ENCODE measurements around the gene MAML3. TPM values are rescaled to one million over a fixed set of nuclear protein-coding genes. Genes with fewer than 3 reads are reported as not detected.

The MAML3 gene
- polyA plus RNA-seq, 1 donor, result 6.0 TPM

DNA sequence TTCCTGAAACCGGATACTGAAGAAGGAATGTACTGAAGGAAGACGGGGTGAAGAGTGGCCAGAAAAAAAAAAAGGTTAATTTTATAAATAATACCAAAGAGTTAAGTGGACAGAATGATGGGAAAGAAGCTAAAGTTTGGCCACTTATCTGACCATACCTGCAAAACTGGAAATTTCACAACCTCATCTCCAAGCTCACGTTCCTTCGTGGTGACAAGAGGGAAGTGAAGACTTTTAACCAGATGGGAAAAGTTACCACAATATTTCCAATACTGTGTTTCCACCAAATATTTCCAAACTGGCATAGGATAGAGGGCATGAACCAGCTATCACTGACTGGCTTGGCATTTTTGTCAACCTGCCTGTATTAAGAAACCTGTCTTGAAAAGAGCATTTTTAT lies 56.4 kb downstream of the MAML3 start:
- no peak for DNase-seq

DNA sequence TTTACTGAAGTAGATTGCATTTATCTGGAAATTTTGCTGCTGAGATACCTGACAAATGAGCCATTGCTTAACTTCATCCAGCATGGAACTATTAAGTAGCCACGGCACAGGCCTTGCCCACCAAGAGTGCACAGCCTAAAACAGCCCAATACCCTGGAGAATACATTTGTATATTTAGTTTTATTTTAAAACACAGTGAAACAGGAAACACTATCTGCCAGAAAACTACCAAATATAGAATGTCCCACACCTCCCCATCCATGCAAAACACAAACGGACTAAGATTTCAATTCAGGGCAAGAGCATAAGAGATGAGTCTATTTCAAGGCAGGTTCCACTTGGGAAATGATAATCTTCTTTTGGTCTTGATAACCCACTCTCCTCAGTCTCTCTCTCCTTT lies 57.1 kb downstream of the MAML3 start:
- no peak for DNase-seq

DNA sequence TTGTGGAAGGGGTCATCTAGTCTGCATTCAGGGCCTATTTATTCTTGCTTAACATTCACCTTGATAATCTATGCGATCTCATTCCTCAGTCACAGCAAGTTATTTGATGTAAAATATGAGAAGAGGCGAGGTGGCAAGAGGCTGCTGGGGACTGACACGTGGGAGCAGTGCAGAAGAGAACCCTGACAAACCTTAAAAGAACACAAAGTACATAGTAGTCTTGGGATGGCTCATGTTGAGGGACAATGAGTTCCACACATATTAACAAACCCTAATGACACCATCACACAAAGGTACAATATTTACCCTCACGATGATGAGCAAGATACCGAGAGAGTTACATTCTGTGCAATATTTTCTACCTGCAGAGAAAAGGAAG lies 57.5 kb downstream of the MAML3 start:
- DNase-seq, result no peak

DNA sequence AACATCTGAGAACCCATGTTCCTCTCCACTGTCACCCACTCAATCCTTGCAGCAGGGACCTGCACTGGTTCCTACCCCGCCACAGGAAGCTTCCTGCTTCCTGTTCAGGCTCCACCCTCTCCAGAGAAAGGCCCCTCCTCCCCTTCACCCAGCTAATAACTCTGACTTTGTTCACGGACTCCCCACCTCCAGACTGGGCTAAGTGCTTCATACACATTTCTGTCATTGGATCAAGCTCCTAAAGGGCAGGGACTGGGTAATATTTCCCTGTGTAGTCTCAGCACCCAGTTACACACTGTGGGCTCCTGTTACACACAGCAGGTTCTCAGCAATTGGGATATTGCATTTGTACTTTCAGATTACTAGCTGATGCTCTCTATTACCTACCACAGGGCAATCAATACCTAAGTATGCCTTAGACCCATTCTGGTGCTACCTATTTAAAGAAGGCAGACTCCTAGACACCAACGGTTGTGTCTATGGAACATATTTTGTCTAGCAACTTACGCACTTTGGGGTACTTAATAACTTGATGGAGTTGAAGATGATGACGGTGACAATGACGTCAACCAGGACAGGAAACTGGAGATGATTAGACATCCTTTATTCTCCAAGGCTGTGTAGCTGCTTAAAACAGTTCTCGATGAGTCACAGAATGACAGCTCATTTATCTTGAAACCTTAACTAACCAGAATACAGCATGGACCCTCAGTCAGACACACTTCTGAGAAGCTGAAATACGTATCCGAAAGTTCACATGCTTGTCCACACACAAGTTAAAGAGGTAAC lies 58.1 kb downstream of the MAML3 start:
- no peak for DNase-seq

DNA sequence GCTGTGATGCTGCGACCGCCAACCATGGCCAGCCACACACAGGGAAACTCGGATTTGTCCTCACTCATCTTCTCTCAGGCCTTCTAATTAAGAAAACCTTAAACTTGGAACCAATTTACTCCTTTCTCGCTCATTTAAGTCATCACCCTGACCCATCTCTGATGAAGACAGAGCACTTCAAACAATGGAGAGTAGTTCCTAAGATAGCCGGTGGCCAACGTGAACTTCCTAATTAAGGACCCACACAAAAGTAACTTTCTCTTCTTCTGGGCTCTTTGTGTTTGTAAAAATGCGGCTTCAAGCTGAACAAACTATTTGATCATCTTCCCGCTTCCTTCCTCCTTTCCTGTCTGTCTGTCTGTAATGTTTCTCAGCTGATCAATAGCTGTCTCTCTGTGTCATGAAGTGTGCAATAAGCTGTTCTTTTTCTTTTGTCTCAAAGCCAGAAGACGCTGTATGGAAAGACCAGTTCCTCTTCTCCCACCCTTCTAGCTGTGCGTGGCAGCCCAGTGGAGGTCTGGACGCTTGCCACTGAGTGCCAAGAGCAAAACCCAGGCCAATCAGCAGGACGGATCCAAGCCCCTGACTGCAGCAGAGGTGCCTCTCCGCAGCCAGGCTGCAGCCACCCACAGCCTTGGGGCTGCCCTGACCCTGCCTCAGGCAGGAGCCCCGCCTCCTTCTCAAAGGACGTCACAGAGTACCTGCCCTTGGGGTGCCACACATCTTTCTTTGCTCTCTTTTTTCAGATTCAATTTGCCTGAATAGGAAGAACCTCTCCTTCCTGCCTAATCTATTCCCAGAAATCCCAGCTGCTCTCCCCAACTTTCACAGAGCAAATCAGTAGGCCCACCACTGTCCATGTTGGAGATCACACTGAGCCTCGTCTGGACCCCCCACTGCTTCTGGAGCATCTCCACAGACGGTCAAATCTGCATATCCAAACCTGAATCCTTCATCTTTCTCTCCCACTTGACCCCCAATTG lies 59.3 kb downstream of the MAML3 start:
- DNase-seq, result no peak

DNA sequence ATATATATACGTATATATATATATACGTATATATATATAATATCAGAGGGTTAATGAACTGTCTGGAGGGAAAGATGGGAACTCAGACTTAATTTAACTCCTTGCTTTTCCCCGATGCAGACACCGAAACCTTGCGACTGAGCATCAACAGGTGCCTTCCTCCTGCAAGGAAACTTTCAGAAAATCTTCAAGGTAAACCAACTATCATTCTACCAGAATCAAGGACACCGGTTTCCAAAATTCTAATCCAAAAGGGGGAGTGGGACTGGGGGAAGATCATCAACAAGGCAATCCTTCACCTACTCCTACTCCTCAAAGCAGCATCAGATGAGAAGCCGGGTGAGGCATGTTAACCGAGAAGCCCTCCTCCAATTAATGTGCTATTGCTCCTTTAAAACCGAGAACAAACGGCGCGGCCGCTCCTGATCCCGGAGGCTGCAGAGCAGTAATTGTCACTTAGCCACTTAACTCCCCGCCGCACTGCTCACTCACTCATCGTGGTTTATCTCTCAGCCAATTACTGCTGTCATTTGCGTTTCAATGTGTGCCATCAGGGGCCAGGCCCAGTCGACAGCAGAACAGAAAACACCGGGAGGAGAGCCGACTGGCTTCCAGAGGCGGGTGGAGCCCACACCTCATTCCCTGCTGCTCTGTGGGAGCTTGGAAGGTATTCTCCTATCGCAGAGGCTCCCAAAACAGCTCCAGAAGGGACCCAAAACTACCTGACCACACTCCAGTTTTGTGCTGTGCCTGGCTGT lies 61.7 kb downstream of the MAML3 start:
- no peak for DNase-seq

DNA sequence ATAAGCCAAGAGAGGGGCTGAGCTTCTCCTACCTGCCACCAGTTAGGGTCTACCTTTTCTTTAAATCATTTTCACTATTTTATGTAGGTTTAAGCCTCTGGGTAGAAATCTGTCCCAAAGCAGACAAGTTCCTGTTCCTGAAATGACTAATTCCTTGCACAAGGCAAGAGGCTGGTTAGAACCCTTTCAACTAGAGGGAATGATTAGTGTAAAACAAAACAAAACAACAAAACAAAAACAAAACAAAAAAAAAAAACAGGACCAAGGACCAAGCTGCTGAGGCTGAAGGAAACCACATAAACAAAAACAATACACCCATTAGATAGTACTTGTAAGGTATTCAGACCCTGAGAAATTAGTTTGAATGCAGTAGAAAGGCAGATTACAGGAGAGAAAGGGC lies 62.7 kb downstream of the MAML3 start:
- DNase-seq, result no peak

DNA sequence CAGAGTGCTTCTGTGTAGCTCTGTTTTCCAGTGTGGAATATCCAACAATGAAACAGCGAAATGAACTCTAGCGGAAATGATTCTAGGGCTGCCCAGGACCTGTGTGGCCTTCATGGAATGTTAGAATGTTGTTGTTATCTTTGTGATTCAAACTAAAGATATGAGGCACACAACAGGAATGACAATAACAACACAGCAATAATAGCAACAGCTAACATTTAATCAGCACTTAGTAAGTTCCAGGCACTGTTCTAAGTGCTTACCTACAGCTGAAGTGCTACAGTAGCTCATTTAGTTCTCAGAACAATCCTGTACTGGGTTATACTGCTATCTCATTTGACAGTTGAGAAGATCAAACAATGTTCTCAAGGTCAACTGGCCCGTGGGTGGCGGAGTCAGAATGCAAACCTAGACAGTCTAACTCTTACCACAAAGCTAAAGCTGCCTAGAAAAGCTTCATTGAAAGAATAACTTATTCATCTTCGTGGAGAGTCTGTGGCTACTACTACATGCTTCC lies 63.7 kb downstream of the MAML3 start:
- DNase-seq, result no peak

DNA sequence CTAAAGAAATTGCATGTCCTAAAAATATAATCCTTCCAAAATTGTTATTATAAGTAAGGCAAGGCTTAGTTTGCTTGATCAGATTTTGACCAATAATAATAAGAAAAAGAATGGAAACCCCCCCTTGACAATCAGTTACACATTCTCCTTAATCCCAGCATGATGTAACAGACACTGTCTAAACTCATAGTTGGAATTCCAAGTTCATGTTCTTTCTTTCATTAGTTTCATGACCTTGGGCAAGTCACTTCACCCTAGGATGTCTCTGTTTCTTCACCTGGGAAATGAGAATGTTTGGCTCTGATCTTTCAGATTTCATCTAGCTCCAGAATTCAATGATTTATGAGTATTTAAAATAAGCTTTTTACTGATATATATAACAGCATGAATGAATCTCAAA lies 64.8 kb downstream of the MAML3 start:
- no peak for DNase-seq

DNA sequence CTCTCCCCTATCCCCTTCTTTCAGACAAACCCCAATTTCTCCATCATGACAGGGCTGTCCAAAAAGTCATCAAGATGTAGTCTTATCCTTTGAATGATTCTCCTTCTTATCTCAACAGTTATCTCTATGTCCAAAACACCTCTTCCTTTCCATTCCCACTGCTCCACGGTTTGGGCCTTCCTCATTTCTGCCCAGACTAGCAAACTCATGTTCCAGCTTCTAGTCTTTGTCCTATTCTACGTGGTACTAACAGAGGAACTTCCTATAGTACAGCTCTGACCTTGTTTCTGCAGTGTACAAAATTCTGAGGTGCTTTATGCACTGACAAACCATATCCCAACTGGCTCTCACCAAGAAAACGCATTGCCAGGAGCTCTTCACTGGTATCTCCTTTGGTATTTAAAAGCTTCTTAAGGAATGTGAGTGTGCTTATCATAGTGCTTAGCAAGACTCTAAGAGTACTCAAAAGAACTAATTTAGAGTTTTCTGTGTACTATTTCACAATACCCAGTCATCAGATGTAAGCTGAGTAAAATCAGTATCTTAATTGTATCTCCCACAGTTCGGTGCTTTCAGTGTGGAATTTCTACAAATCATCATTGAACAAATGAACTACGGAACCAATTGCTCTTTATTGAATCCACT lies 65.5 kb downstream of the MAML3 start:
- no peak for DNase-seq

DNA sequence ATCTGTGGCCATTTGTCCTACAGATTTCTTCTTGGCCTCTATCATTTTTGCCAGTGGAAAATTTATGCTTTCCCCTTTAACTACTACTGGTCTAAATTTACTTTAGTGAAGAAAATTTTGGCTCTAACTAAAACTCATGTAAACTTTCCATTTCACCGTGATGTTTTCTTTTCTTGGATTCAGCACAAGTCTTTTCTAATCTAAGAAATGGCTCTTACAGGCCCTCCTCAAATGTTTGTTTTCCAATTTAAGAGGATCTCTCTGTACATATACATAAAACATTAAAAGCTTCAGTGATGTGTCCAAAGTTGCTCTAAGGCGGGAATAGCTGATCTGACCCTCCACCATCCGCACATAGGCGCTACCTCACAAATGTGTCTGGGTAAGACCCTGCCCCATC lies 68.1 kb downstream of the MAML3 start:
- DNase-seq, result no peak

DNA sequence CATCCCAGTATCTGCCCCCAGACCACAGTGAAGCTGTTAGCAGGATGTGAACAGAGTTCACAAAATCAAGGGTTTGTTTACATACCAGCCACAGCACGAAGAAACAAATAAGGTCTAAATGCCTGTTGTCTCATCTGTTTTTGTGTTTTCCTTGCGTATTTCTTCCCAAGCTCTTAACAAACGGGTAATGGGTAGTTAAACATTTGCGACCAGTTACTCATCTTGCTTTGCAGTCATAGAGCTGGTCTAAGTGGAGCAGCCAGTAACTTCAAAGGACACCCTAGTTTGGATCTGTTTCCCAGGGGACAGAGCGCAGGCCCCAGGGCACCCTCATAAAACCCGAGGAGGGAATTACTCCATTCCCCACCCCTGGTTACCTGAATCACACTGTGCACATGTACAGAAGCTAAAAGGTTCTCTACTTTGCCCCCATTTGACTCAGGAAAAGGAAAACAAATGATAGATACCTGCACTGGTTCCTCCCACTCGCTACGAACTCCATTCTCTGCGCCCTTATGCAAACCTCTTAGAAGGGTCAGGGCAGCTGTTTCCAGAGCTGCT lies 68.8 kb downstream of the MAML3 start:
- DNase-seq, result no peak

DNA sequence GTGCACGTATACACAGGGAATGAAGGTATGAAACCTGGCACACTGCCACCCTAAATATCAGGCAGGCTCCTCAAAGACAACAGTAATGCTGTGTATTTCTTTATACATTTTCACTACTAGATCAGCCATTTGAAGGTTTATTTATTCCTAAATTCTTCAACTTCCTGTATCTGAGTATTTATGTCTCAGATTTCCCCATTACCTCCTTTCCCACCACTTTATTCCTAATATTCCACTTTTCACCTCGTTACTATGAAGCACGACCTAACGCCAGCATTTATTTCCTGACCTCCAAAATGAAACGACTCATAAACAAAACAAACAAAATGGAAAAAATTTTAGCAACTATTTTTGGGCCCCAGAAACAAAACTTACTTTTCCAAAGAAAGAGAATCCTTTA lies 69.6 kb downstream of the MAML3 start:
- no peak for DNase-seq

DNA sequence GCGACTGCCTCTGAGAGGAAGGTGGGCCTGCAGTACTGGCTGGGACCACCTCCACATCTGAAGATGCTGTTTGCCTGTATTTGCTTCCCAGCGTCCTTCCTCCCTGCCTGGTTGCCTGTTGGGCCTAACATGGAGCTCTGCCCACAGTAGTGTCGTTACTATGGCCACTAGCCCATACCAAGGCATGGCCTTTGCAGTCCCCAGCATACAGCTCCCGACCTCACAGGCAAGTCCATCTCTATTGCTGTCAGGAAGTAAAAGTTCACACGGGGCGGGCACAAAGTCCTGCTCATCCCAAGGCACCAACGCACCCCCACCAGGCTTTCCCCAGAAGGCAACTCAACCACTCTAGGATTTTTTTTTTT lies 71.6 kb downstream of the MAML3 start:
- DNase-seq, result no peak

DNA sequence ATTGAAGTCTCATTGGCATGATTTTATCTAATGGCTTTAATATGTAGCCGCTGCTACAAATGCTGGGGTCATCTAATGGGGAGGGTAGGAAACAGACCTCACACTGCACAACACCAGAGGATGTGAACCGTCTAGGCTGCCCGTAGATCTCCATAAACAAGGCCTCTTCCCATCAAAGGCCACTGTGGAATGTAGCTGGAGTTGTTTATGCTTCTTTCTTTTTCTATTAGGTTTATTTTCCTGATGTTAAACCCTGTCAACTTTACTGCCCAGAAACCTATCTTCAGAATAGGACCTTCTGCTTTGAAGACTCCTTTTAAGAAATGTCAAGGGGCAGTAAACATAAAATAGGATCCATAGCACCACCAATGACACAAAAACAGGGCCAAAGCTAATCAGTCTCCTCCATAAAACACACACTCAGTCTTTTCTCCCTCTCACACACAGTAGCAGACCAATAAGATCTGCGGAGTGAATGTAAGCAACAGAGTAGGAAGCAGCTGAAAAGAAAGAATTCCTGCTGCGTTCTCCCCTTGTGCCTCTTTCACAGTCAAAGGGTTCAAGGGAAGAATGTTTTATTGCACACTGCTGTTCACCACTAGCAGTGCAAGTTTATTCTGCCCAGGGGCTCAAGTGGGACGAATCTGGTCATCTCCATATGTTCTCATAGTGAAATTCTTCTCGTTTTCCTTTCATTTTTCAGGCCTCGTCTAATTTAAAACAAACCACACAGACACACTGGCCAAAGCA lies 72.2 kb downstream of the MAML3 start:
- DNase-seq, result no peak

DNA sequence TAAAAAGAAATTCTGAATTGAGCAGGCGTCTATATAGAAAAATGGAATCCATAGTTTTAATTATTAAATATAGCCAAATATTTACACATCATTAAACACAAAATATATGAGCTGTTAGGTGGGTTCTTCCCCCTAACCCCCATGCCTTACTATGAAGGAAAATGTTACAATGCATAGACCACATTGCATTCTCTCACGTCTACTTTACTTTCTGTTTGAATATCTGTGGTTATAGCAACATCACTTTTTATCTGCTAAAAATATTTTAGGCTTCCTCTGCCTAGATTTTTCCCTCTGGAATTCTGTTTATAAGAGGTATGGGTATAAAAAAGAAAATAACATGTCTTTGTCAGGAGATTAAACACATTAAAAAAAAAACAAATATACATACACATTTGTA lies 73.1 kb downstream of the MAML3 start:
- DNase-seq, result no peak

DNA sequence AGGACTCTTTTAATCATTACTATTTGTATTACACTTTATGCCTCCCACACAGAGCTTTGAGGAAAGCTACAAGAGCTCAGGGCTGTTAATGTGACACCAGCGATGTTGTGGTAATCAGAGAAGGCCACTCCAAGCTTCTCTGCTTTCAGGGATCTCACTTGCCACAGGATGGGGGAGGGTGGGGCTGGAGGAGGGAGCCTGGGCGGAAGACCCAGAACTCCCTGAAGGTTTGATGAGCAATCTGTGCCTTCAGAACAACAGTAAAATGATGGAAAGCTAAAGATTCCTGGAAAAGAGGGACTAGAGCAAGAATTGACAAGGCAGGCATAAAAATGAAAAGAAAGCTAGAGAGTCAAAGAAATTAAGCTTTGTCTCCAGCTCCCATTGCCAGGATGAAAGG lies 75.6 kb downstream of the MAML3 start:
- DNase-seq, result no peak

DNA sequence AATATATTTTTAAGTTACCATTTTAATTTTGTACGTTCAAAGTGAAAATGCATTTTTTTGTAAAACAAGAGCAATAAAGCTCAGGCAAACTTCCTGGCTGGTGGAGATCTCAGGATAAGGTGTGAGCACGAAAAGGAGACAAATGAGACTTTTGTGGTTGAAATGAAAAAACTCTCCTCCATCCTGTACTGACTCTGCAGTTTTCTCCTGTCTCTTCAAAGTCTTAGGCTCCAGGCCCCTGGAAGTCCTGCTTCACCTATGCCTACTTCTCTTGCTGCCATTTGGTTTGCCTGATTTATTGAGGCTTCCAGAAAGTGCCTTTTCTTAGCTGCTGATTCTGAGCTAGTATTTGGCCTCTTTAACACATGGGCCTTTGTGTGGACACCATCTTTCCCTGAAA lies 77.7 kb downstream of the MAML3 start:
- no peak for DNase-seq

DNA sequence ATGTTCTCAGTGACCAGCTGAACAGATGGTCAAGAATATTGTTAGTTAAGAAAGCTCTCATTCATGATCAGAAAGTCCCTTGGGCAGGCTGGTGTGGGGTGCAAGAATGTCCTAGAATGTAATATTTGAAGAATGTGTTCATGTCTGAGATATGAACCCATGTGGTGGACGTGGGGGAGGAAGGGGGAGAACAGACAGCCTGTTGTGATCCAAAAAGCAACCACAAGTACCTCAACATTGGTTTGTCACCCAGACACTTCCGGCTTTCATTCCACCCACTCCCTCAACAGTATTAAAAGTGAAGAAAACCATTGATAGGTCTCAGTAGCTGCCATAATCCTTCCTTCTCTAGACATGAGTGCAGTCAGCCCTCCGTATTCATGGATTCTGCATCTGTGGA lies 82.2 kb downstream of the MAML3 start:
- no peak for DNase-seq

DNA sequence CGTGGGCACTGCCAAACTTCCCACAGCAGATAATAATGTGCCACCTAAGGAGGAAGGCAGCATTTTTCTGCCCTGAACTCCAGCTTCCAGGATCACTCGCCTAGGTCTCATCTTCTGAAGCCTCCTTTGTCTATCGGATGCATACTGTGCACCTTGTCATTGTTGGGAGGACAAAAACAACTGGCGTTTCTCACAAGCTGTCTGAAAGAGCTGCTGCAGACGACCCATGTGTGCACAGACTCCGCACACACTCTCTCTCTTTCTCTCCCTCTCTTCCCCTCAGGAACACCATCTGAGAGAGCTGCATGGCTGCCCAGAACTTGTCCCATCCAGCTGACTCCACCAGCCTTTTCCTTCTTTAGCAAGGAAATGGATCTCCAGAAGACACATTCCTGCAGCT lies 83.0 kb downstream of the MAML3 start:
- no peak for DNase-seq

DNA sequence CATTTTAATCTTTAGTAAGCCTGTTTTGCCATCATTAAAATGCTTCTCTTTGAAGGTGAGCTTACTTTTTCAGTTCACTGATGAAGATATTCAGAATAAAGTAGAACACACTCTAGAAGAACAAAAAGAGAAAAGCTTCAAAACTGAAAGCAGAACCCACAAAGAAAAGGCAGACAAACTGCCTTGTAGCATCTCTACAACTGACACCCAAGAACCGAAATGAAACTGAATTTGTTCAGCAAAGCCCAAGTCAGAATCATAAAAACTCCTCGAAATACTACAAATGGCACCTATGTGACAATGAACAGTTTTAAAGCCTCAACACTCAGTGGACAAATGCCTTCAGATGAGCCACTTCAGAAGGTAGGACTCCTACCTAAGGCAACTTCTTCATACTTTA lies 83.6 kb downstream of the MAML3 start:
- DNase-seq, result no peak
